GM08714 (cell line): Measurements from ENCODE around the gene CHKA.

Experiments used
- H3K4me3 ChIP-seq: fragments of 200-500 bp; sonication (Bioruptor generic); 2 replicates; pipeline ENCODE4 v1.5.1; 2014; ENCODE audit warnings: mild to moderate bottlenecking, low read length, inconsistent platforms
- ZNF274 ChIP-seq: IDR thresholded peaks from 2 replicates; pipeline ENCODE4 v1.6.1; 2012; ENCODE audit warnings: mild to moderate bottlenecking, low read depth, low read length

CHKA gene

GRCh38 chr11:68036141-68036716 lies 85.0 kb downstream of the CHKA start:
- TF ChIP-seq ZNF274: no peak
- H3K4me3 ChIP-seq: no peak overlapping the region

GRCh38 chr11:68035266-68035876 lies 85.8 kb downstream of the CHKA start:
- H3K4me3 ChIP-seq: no peak overlapping the region
- no peak for TF ChIP-seq ZNF274

GRCh38 chr11:68033708-68034045 lies 87.5 kb downstream of the CHKA start:
- H3K4me3 ChIP-seq: no peak overlapping the region
- no peak for TF ChIP-seq ZNF274

- H3K4me3 ChIP-seq: no peak overlapping the region
- no peak for TF ChIP-seq ZNF274
Observed at GRCh38 chr11:68032997-68033707, 88.0 kb downstream of the CHKA start.

DNA sequence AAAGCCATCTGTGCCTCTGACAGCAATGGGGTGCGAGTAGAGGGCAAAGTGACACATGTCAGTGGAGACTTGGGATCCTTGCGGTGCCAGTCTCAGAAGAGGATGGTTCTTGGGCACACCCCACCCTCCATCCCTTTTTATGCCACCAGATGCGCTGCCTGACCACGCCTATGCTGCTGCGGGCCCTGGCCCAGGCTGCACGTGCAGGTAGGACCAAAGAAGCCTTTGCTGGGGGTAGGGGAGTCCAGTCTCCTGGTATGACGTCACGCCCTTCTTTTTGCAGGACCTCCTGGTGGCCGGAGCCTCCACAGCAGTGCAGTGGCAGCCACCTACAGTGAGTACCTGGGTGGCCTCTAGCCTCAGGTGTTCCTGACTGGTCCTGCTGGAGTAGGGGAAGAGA lies 89.2 kb downstream of the CHKA start:
- no peak overlapping the region; the same call in 1 of the 2 replicates for H3K4me3 ChIP-seq
- no peak for TF ChIP-seq ZNF274

- peak overlapping the region; percentile 79 for H3K4me3 ChIP-seq
- TF ChIP-seq ZNF274: no peak
Observed at GRCh38 chr11:68031144-68031464, 90.1 kb downstream of the CHKA start.

DNA sequence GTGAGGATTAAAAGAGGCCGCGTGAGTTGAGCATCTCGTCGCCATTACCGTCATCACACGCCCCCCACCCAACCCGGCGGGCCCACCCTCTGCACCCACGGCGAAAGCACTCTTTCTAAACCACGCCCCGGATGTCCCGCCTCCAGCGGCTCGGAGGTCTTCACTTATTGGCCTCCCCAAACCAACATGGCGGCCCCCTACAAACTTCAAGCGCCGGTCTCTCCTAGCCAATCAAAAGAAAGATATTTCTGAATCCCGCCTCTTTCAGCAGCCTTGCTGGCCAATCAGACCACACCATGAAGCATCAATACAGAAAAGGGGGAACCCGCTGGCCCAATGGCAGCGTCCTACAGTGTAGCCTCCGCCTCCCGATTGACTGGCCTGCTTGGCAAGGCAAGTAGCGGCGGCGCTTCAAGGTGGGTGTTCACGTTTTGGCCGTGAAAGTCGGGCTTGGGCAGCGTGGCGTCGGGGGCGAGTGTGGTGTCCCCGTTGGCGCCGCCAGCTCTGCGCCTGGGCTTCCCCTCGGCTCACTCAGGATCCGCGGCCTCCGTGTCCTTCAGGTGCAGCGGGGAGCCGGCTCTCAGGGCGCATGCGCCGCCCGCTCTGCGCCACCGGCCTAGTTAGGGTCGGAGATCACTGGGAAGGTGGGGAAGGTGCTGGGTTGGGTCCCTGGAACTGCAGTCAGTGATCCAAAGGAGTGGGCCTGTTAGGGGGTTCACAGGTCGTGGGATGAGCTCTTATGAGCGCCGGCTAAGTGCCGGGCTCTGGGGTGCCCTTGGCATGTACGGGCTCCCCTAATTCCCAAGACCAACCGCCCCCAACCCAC lies 90.7 kb downstream of the CHKA start, which contains the start of gene NDUFS8:
TSS of gene NDUFS8 (plus strand) at position 364 of the 826 bp plus-strand sequence. CDS start 1,471 bp downstream, outside the sequence.
- H3K4me3 ChIP-seq: peak within 1 kb of the TSS; percentile 79
- no peak for TF ChIP-seq ZNF274

DNA sequence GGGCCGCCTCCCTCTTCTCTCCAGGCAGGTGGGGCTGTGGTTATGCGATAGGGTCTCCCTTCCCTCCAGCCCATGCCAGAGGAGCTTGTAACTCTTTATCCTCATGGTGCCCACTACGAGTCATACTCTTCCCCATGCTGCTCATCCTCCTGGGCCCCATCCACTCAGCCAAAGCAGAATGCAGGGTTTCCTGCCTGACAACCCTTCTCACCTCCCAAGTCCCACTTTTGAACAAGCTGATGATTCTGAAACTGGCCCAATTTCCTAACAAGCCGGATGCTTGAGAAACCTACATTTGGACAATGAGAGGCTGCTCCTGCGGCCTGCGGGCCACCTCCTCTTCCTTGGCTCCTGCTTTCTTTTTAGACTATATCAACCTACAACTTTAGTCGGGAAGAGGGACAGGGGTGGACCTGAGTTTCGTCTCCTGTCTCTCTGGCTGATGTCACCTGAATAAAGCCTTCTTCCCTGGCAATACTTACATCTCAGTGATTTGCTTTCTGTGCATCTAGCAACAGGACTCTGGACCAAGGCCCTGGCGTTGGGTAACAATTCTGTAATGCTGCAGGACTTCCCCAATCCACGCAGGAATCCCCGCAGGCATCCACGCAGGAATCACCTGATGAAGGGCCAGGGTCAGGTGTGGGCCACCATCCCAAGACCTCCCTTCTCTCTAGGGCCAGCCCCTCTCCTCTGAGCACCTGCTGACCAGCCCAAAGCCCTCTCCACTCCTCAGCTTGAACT lies 92.2 kb downstream of the CHKA start:
- no peak overlapping the region for H3K4me3 ChIP-seq
- TF ChIP-seq ZNF274: no peak

GRCh38 chr11:68027667-68028066 lies 93.5 kb downstream of the CHKA start:
- H3K4me3 ChIP-seq: no peak overlapping the region
- no peak for TF ChIP-seq ZNF274

GRCh38 chr11:68026391-68027105 lies 94.6 kb downstream of the CHKA start:
- H3K4me3 ChIP-seq: no peak overlapping the region
- TF ChIP-seq ZNF274: no peak

DNA sequence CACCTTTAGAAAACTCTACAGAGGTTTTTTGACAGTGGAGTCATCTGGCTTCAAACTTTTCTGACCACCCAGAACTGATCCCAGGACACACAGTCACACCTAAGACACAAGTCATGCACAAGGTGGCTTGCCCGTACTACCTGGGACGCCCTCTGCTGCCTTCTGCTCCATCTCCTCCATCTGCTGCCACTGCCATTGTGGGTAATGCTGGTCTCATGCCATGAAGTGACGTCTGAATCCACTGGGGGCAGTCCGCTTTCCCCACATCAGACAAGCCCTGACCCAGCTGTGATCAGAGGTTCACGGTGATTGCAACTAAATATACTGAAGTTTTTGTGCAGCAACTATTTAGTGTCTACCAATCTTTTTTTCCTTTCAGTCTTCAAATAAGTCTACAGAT lies 96.1 kb downstream of the CHKA start:
- TF ChIP-seq ZNF274: no peak
- H3K4me3 ChIP-seq: no peak overlapping the region

DNA sequence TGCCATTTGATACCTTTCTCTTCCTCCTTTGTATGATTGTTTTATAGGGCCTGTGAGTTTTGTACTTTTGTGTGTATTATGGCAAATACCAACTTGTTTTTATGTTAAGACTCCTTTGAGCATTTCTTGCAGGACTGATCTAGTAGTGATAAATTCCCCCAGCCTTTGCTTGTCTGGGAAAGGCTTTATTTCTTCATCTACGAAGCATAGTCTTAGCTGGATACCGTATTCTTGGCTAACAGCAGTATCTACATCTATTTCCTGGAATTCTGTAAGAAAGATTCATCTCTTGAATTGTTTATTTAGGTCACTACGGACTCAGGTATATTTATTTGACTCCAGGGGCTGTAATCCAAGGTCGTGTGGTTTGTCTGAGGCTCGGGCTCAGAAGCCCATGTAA lies 96.7 kb downstream of the CHKA start:
- no peak overlapping the region for H3K4me3 ChIP-seq
- no peak for TF ChIP-seq ZNF274

DNA sequence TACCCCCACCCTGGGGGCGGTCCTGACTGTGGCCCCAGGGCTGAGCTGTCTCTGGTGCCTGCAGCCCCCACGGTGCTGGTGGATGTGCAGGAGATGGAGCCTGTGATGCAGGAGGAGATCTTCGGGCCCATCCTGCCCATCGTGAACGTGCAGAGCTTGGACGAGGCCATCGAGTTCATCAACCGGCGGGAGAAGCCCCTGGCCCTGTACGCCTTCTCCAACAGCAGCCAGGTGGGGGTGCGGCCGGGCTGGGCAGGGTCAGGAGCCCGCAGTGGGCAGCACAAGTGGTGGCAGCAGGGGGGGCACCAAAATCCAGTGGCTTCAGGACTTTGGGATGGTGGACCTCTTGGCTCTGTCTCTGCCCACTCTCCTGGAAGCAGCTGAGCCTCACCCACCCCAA lies 98.7 kb downstream of the CHKA start:
- no peak overlapping the region for H3K4me3 ChIP-seq
- TF ChIP-seq ZNF274: no peak

DNA sequence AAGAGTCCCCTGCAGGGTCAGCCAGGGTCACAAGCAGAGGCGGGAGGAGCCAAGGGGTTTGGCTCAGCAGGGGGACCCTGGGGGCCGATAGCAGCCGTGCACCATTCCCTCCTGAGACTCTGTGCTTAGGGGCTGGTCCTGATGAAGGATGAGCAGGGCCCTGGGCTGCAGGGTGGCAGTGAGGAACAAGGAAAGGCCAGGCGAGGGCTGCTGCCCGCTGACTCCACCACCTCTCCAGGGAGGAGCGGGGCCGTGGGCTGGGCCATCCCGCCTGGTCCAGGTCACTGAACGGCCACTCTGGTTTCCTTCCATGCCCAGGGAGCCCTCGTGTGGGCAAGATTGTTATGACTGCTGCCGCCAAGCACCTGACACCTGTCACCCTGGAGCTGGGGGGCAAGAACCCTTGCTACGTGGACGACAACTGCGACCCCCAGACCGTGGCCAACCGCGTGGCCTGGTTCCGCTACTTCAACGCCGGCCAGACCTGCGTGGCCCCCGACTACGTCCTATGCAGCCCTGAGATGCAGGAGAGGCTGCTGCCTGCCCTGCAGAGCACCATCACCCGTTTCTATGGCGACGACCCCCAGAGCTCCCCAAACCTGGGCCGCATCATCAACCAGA lies 99.9 kb downstream of the CHKA start:
- no peak overlapping the region for H3K4me3 ChIP-seq
- TF ChIP-seq ZNF274: no peak
